Tibial artery (tissue), 4 donors: Measurements from ENCODE around the gene MAST4.
A peak's percentile ranks its signal among the peaks of the same experiment; 100 is the strongest.

ENCODE experiments used
- DNase-seq, 2 donors: peaks; one replicate each; pipeline ENCODE4 v3.0.0-alpha.2; 2019
- H3K27ac ChIP-seq, 2 donors: fragments of 200-600 bp; sonication (generic) in 1 of 2; 1 replicate in 1 of 2; 2 replicates in 1 of 2; pipeline ENCODE4 v1.5.1; 2018 to 2019; ENCODE audit warnings: mild to moderate bottlenecking in 1 of 2
- H3K27me3 ChIP-seq, 2 donors: fragments of 200-600 bp; sonication (generic) in 1 of 2; one replicate each; pipeline versions ENCODE4 v1.5.1 to v1.6.0; 2016 to 2019
- H3K36me3 ChIP-seq, 3 donors: fragments of 200-600 bp; sonication (generic) in 2 of 3; one replicate each; pipeline ENCODE4 v1.5.1; 2016 to 2019; ENCODE audit warnings: mild to moderate bottlenecking in 2 of 3
- H3K4me1 ChIP-seq, 4 donors: fragments of 200-600 bp; sonication (generic) in 2 of 4; 1 replicate in 3 of 4; 2 replicates in 1 of 4; pipeline ENCODE4 v1.5.1; 2016 to 2019
- H3K4me3 ChIP-seq, 2 donors: fragments of 200-600 bp; sonication (generic) in 1 of 2; 1 replicate in 1 of 2; 2 replicates in 1 of 2; pipeline ENCODE4 v1.5.1; 2018 to 2019; ENCODE audit warnings: mild to moderate bottlenecking in 2 of 2
- H3K9me3 ChIP-seq, 3 donors: fragments of 200-600 bp; sonication (generic) in 1 of 3; one replicate each; pipeline ENCODE4 v1.5.1; 2016 to 2019
- CTCF ChIP-seq, 2 experiments: fragments of 200-600 bp in 1 of 2; fragments of 450-650 bp in 1 of 2; IDR thresholded peaks; one replicate each; pipeline ENCODE4 v1.5.1; 2017 to 2019; ENCODE audit warnings: antibody characterized with exemption in 2 of 2, mild to moderate bottlenecking in 1 of 2, moderate library complexity in 1 of 2
- intact Hi-C: fragments of 100-400 bp; cut with DNase I; formaldehyde crosslinking; loops from one replicate; pipeline ENCODE4 v1.15.0; 2023; ENCODE audit warnings: low total_unique reads

MAST4 gene

GRCh38 chr5:66981266-66982055 lies 385.3 kb downstream of the MAST4 start:
- no peak for TF ChIP-seq CTCF (IDR thresholded peaks at IDR 0.05)
- Histone ChIP-seq H3K4me1 (peaks cover 0 to 40% (median 11%) of the 10 kb centered on the region in 4 donors), H3K27me3 (no peaks in the 10 kb centered on the region), H3K27ac (peak overlapping the region; percentile 50 to 64), H3K4me3 (no peak overlapping the region), H3K9me3 (no peaks in the 10 kb centered on the region), H3K36me3 (no peaks in the 10 kb centered on the region)
- DNase-seq: no peak
- intact Hi-C loops: loop anchor here (10.0 kb wide), 1 partner anchor 223 kb away; no protein-coding TSS in a partner anchor

- Histone ChIP-seq H3K27ac (peak overlapping the region; percentile 50 to 64), H3K4me3 (no peak overlapping the region), H3K4me1 (peaks cover 0 to 45% (median 11%) of the 10 kb centered on the region in 4 donors), H3K36me3 (no peaks in the 10 kb centered on the region), H3K9me3 (no peaks in the 10 kb centered on the region), H3K27me3 (no peaks in the 10 kb centered on the region)
- no peak for TF ChIP-seq CTCF (IDR thresholded peaks at IDR 0.05)
- no peak for DNase-seq
- intact Hi-C loops: loop anchor here (10.0 kb wide), 1 partner anchor 223 kb away; no protein-coding TSS in a partner anchor
Measured at GRCh38 chr5:66982056-66982387, 385.8 kb downstream of the MAST4 start.

- no peak for TF ChIP-seq CTCF (IDR thresholded peaks at IDR 0.05)
- H3K36me3 ChIP-seq: no peaks in the 10 kb centered on the region
- peaks cover 0 to 49% (median 11%) of the 10 kb centered on the region in 4 donors for H3K4me1 ChIP-seq
- intact Hi-C loops: loop anchor here (10.0 kb wide), 1 partner anchor 222 kb away; no protein-coding TSS in a partner anchor
- no peak overlapping the region for H3K4me3 ChIP-seq
- no peaks in the 10 kb centered on the region for H3K9me3 ChIP-seq
- H3K27me3 ChIP-seq: no peaks in the 10 kb centered on the region
- no peak for DNase-seq
- H3K27ac ChIP-seq: peak overlapping the region; percentile 50 to 64
Measured at GRCh38 chr5:66982470-66982869, 386.3 kb downstream of the MAST4 start.

- no peak overlapping the region for H3K4me3 ChIP-seq
- H3K27me3 ChIP-seq: no peaks in the 10 kb centered on the region
- no peak overlapping the region for H3K27ac ChIP-seq
- no peaks in the 10 kb centered on the region for H3K36me3 ChIP-seq
- DNase-seq: no peak
- no peak for TF ChIP-seq CTCF (IDR thresholded peaks at IDR 0.05)
- H3K9me3 ChIP-seq: no peaks in the 10 kb centered on the region
- peaks cover 0 to 58% (median 11%) of the 10 kb centered on the region in 4 donors for H3K4me1 ChIP-seq
- intact Hi-C loops: loop anchor here (10.0 kb wide), 1 partner anchor 219 kb away; no protein-coding TSS in a partner anchor
Measured at GRCh38 chr5:66985417-66985816, 389.2 kb downstream of the MAST4 start.

- intact Hi-C loops: loop anchor here (10.0 kb wide), 1 partner anchor 219 kb away; no protein-coding TSS in a partner anchor
- peaks cover 0 to 52% (median 8%) of the 10 kb centered on the region in 4 donors for H3K4me1 ChIP-seq
- no peak overlapping the region for H3K4me3 ChIP-seq
- no peaks in the 10 kb centered on the region for H3K27me3 ChIP-seq
- no peak for DNase-seq
- no peaks in the 10 kb centered on the region for H3K9me3 ChIP-seq
- no peaks in the 10 kb centered on the region for H3K36me3 ChIP-seq
- H3K27ac ChIP-seq: no peak overlapping the region
- no peak for TF ChIP-seq CTCF (IDR thresholded peaks at IDR 0.05)
Measured at GRCh38 chr5:66986009-66986408, 389.8 kb downstream of the MAST4 start.
